ENCODE measurements around the gene MRGPRG. TPM values are rescaled to one million over a fixed set of nuclear protein-coding genes. Genes with fewer than 3 reads are reported as not detected.
"Not testable (repeated sequence)": the region's sequence is repeated elsewhere in the genome, so short reads cannot be mapped to it uniquely, and the experiment has no call there.

MRGPRG gene
- total RNA-seq (2022) (not detected in 2 replicates), Bru-seq, nascent RNA (not detected), BruChase-seq, experiment 1, labeled RNA remaining after a 6-hour chase (not detected), BruChase-seq, experiment 2, labeled RNA remaining after a 2-hour chase (not detected)
- long read RNA-seq = 0 reads

GRCh38 chr11:3218483-3219280 lies at the start of gene MRGPRG:
TSS of gene MRGPRG (minus strand) at chr11:3218813. CDS start at chr11:3218813, 0 bp downstream.
- no peak for TF ChIP-seq CTCF (IDR thresholded peaks at IDR 0.05; ENCODE audit: unreplicated experiment)
- intact Hi-C loops (cut with micrococcal nuclease; ENCODE audit: unreplicated experiment) = loop anchor here (5.0 kb wide), 1 partner anchor 181 kb away; no protein-coding TSS in a partner anchor
- no peak for DNase-seq
- peaks cover 8% of the 10 kb centered on the region for H3K4me1 Mint-ChIP-seq (ENCODE audit: low read depth, unreplicated experiment)
- H3K27ac Mint-ChIP-seq (ENCODE audit: unreplicated experiment) = no peak within 1 kb of the TSS
- peaks cover 100% of the 10 kb centered on the region for H3K27me3 Mint-ChIP-seq (ENCODE audit: unreplicated experiment)
- CTCF ChIA-PET = no interaction called here
- BruUV-seq (replicated peaks) = no TSS peak
- H3K4me3 Mint-ChIP-seq (ENCODE audit: low read depth, unreplicated experiment) = no peak within 1 kb of the TSS
- peaks cover 7% of the 10 kb centered on the region for H3K36me3 Mint-ChIP-seq (ENCODE audit: insufficient read depth, unreplicated experiment)
- no peaks in the 10 kb centered on the region for H3K9me3 Mint-ChIP-seq (ENCODE audit: low read depth, unreplicated experiment)

GRCh38 chr11:3262548-3262947 lies 43.9 kb upstream of the MRGPRG start:
- H3K9me3 Mint-ChIP-seq (ENCODE audit: low read depth, unreplicated experiment); CTCF ChIA-PET; H3K27ac Mint-ChIP-seq (ENCODE audit: unreplicated experiment); intact Hi-C loops (cut with micrococcal nuclease; ENCODE audit: unreplicated experiment); H3K27me3 Mint-ChIP-seq (ENCODE audit: unreplicated experiment); DNase-seq; H3K4me3 Mint-ChIP-seq (ENCODE audit: low read depth, unreplicated experiment); H3K36me3 Mint-ChIP-seq (ENCODE audit: insufficient read depth, unreplicated experiment); H3K4me1 Mint-ChIP-seq (ENCODE audit: low read depth, unreplicated experiment); BruUV-seq (replicated peaks): not testable (repeated sequence)

- not testable (repeated sequence) for H3K4me3 Mint-ChIP-seq (ENCODE audit: low read depth, unreplicated experiment); H3K9me3 Mint-ChIP-seq (ENCODE audit: low read depth, unreplicated experiment); H3K27me3 Mint-ChIP-seq (ENCODE audit: unreplicated experiment)
Measured at GRCh38 chr11:3261831-3262230, 43.2 kb upstream of the MRGPRG start.

GRCh38 chr11:3257509-3257908 lies 38.9 kb upstream of the MRGPRG start:
- H3K4me1 Mint-ChIP-seq (ENCODE audit: low read depth, unreplicated experiment); CTCF ChIA-PET; H3K36me3 Mint-ChIP-seq (ENCODE audit: insufficient read depth, unreplicated experiment); BruUV-seq (replicated peaks); DNase-seq; intact Hi-C loops (cut with micrococcal nuclease; ENCODE audit: unreplicated experiment); H3K27ac Mint-ChIP-seq (ENCODE audit: unreplicated experiment); H3K4me3 Mint-ChIP-seq (ENCODE audit: low read depth, unreplicated experiment); H3K27me3 Mint-ChIP-seq (ENCODE audit: unreplicated experiment); H3K9me3 Mint-ChIP-seq (ENCODE audit: low read depth, unreplicated experiment): not testable (repeated sequence)

More at GRCh38 chr11:3261831-3262230, 43.2 kb upstream of the MRGPRG start:
- CTCF ChIA-PET; BruUV-seq (replicated peaks); H3K4me1 Mint-ChIP-seq (ENCODE audit: low read depth, unreplicated experiment); H3K27ac Mint-ChIP-seq (ENCODE audit: unreplicated experiment); intact Hi-C loops (cut with micrococcal nuclease; ENCODE audit: unreplicated experiment); H3K36me3 Mint-ChIP-seq (ENCODE audit: insufficient read depth, unreplicated experiment); DNase-seq: not testable (repeated sequence)

- H3K27ac Mint-ChIP-seq (ENCODE audit: unreplicated experiment); H3K36me3 Mint-ChIP-seq (ENCODE audit: insufficient read depth, unreplicated experiment); intact Hi-C loops (cut with micrococcal nuclease; ENCODE audit: unreplicated experiment); H3K27me3 Mint-ChIP-seq (ENCODE audit: unreplicated experiment); DNase-seq; H3K4me3 Mint-ChIP-seq (ENCODE audit: low read depth, unreplicated experiment); H3K4me1 Mint-ChIP-seq (ENCODE audit: low read depth, unreplicated experiment); CTCF ChIA-PET; BruUV-seq (replicated peaks); H3K9me3 Mint-ChIP-seq (ENCODE audit: low read depth, unreplicated experiment): not testable (repeated sequence)
Measured at GRCh38 chr11:3255241-3255640, 36.6 kb upstream of the MRGPRG start.

GRCh38 chr11:3254773-3255172 lies 36.2 kb upstream of the MRGPRG start:
- CTCF ChIA-PET; H3K27ac Mint-ChIP-seq (ENCODE audit: unreplicated experiment); intact Hi-C loops (cut with micrococcal nuclease; ENCODE audit: unreplicated experiment); BruUV-seq (replicated peaks); H3K27me3 Mint-ChIP-seq (ENCODE audit: unreplicated experiment); H3K4me1 Mint-ChIP-seq (ENCODE audit: low read depth, unreplicated experiment); DNase-seq; H3K4me3 Mint-ChIP-seq (ENCODE audit: low read depth, unreplicated experiment); H3K9me3 Mint-ChIP-seq (ENCODE audit: low read depth, unreplicated experiment); H3K36me3 Mint-ChIP-seq (ENCODE audit: insufficient read depth, unreplicated experiment): not testable (repeated sequence)

Data from Calu3 (cell line).